NCI-H2171 (cell line): ENCODE data around the gene UBTD1.
"Not testable (repeated sequence)": the region's sequence is repeated elsewhere in the genome, so short reads cannot be mapped to it uniquely, and the experiment has no call there.

Source experiments
- DNase-seq: peaks from one replicate; lab custom pipeline; 2025; lab: John Stamatoyannopoulos, UW

Gene UBTD1

GRCh38 chr10:97538839-97539238 is 40.1 kb downstream of the UBTD1 start:
- DNase-seq, result no peak

GRCh38 chr10:97539523-97540200 is 40.9 kb downstream of the UBTD1 start:
- no peak for DNase-seq

GRCh38 chr10:97540669-97541500 is 42.2 kb downstream of the UBTD1 start:
- no peak for DNase-seq

- DNase-seq, result no peak
Measured at GRCh38 chr10:97542169-97543024, 43.7 kb downstream of the UBTD1 start.

- DNase-seq, result no peak
Measured at GRCh38 chr10:97543025-97543546, 44.4 kb downstream of the UBTD1 start.

GRCh38 chr10:97546456-97547270 is 47.9 kb downstream of the UBTD1 start:
- no peak for DNase-seq

GRCh38 chr10:97547271-97547600 is 48.5 kb downstream of the UBTD1 start:
- no peak for DNase-seq

- no peak for DNase-seq
Measured at GRCh38 chr10:97547962-97548361, 49.2 kb downstream of the UBTD1 start.

- no peak for DNase-seq
Measured at GRCh38 chr10:97548828-97549455, 50.2 kb downstream of the UBTD1 start.

- DNase-seq, result no peak
Measured at GRCh38 chr10:97549587-97550322, 51.0 kb downstream of the UBTD1 start.

- DNase-seq, result no peak
Measured at GRCh38 chr10:97550336-97551149, 51.8 kb downstream of the UBTD1 start.

- no peak for DNase-seq
Measured at GRCh38 chr10:97551271-97551670, 52.5 kb downstream of the UBTD1 start.

- DNase-seq, result no peak
Measured at GRCh38 chr10:97553575-97554031, 54.9 kb downstream of the UBTD1 start.

- DNase-seq, result not testable (repeated sequence)
Measured at GRCh38 chr10:97554336-97554735, 55.6 kb downstream of the UBTD1 start.

GRCh38 chr10:97555541-97555940 is 56.8 kb downstream of the UBTD1 start:
- not testable (repeated sequence) for DNase-seq

- DNase-seq, result not testable (repeated sequence)
Measured at GRCh38 chr10:97560731-97561381, 62.1 kb downstream of the UBTD1 start.

GRCh38 chr10:97561386-97562077 is 62.8 kb downstream of the UBTD1 start:
- DNase-seq, result not testable (repeated sequence)

GRCh38 chr10:97562329-97562728 is 63.6 kb downstream of the UBTD1 start:
- DNase-seq, result not testable (repeated sequence)
